ENCODE data around the gene SMIM45. TPM values are rescaled to one million over a fixed set of nuclear protein-coding genes. Genes with fewer than 3 reads are reported as not detected.
A peak's percentile ranks its signal among the peaks of the same experiment; 100 is the strongest.

Gene SMIM45

DNA sequence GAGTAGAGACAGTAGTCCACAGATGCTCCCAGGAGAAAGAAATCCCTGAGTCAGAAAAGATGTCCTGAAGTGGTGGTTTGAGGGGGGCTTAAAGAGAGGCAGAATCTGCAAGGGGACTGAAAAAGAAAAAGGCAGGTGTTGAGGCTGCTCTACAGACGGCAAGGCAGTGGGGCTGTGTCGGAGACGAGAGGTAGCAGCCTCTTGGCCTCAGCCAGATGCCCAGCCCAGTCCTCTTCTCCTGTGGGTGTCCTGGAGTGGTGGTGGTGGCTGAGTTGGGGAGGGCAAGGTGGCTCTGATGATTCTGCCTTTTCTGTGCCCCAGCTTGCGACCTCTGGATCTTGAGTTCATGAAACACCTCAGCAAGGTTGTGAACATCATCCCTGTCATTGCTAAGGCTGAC is 37.3 kb downstream of the SMIM45 start:
- Mint-ChIP-seq H3K36me3 (no peaks in the 10 kb centered on the region), H3K27me3 (no peaks in the 10 kb centered on the region), H3K4me1 (no peaks in the 10 kb centered on the region), H3K27ac (no peak overlapping the region), H3K4me3 (no peak overlapping the region), H3K9me3 (no peaks in the 10 kb centered on the region)
- no peak for DNase-seq

GRCh38 chr22:41991111-41991510 is 39.2 kb downstream of the SMIM45 start:
- H3K27me3 Mint-ChIP-seq, result no peaks in the 10 kb centered on the region
- no peaks in the 10 kb centered on the region for H3K36me3 Mint-ChIP-seq
- H3K9me3 Mint-ChIP-seq, result no peaks in the 10 kb centered on the region
- no peak overlapping the region for H3K27ac Mint-ChIP-seq
- no peak for DNase-seq
- no peak overlapping the region for H3K4me3 Mint-ChIP-seq
- H3K4me1 Mint-ChIP-seq, result no peaks in the 10 kb centered on the region

DNA sequence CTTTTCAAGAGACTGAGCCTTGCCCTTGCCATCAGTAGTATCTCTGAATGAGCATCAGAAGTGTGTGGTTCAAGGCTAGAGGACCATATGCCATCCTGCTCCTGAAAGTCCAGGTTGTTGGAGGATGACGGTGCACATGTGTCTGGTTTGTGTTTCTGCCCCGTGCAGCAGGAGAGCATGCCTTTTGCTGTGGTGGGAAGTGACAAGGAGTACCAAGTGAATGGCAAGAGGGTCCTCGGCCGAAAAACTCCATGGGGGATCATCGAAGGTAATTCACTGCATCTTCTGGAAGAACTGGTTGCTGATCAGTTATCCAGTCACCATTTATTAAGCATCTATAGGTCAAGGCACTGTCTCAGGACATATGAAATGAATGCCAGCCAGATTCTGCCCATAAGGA is 40.5 kb downstream of the SMIM45 start:
- DNase-seq, result no peak
- H3K4me1 Mint-ChIP-seq, result no peaks in the 10 kb centered on the region
- no peaks in the 10 kb centered on the region for H3K9me3 Mint-ChIP-seq
- H3K4me3 Mint-ChIP-seq, result no peak overlapping the region
- H3K36me3 Mint-ChIP-seq, result no peaks in the 10 kb centered on the region
- no peak overlapping the region for H3K27ac Mint-ChIP-seq
- no peaks in the 10 kb centered on the region for H3K27me3 Mint-ChIP-seq

DNA sequence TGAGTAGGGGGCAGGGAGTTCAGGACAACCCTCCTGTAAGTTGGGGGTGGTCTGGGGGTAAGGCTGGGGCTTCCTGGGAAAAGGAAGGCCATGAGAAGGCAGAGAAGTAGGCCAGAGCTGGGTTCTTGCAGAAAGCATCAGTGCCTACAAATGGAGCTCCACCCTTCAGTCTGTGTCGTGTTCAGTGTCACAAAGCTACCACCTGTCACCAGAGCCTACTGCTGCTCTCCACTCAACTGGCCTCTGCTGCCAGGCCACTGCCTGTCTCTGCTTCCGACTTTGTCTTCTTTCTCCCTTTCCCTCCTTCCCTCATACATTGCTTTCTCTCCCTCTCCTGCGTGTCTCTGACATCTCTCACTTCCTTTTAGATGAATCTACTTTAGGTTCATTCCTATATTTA is 43.3 kb downstream of the SMIM45 start:
- no peak overlapping the region for H3K27ac Mint-ChIP-seq
- H3K27me3 Mint-ChIP-seq, result no peaks in the 10 kb centered on the region

GRCh38 chr22:41996826-41997225 is 44.9 kb downstream of the SMIM45 start:
- DNase-seq, result no peak
- Mint-ChIP-seq H3K27me3 (no peaks in the 10 kb centered on the region), H3K9me3 (peaks cover 6% of the 10 kb centered on the region), H3K36me3 (peaks cover 21% of the 10 kb centered on the region), H3K4me1 (peaks cover 8% of the 10 kb centered on the region), H3K4me3 (no peak overlapping the region), H3K27ac (no peak overlapping the region)

More for the DNA sequence above, 43.3 kb downstream of the SMIM45 start:
- peaks cover 12% of the 10 kb centered on the region for H3K36me3 Mint-ChIP-seq
- H3K4me3 Mint-ChIP-seq, result no peak overlapping the region
- no peak for DNase-seq
- H3K9me3 Mint-ChIP-seq, result peaks cover 6% of the 10 kb centered on the region
- H3K4me1 Mint-ChIP-seq, result peaks cover 8% of the 10 kb centered on the region

DNA sequence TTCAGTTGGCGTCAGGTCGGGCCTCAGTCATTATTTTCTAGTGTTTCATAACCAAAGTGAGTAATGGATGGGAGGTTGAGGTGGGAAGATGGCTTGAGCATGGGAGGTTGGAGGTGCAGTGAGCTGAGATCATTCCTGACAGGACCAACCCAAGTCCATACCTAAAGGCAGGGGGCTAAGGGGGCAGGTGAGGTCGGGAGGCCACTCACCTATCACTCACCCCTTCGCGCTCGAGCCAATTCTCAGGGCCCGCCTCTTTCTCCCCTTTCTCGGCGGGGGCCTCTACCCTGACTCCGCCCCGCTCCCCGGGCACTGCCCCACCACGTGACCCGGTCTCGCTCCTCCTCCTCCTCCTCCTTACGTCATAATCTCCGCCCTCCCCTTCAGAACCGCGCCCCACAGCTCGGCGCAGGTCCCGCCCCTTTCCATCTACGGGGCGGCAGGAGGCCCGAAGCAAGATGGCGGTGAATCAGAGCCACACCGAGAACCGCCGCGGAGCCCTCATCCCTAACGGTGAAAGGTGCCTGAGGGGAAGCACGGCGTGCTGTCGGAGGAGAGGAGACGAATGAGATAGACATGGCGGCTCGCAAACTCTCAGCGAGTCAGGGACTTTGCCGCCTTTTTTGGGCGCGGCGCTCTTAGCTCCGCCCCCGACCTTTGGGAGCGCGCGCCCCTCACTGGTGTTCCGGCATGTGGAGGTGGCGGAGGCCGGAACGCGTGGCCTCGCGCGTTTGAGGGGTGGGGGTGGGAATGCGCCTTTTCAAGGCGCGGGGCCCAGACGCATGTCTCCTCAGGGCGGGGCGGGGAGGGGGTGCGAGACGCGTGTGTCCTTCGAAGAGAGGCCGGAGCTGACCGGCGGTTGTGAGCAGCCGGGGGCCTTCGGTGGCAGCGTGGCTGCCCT is 46.7 kb downstream of the SMIM45 start, which contains the start of gene WBP2NL:
TSS of gene WBP2NL (plus strand) at position 428 of the 901 bp plus-strand sequence. CDS start at position 459, 31 bp downstream.
- DNase-seq, result peak; percentile 85
- peaks cover 8% of the 10 kb centered on the region for H3K4me1 Mint-ChIP-seq
- H3K27me3 Mint-ChIP-seq, result no peaks in the 10 kb centered on the region
- peak within 1 kb of the TSS; percentile 92 for H3K4me3 Mint-ChIP-seq
- peaks cover 11% of the 10 kb centered on the region for H3K9me3 Mint-ChIP-seq
- H3K36me3 Mint-ChIP-seq, result peaks cover 24% of the 10 kb centered on the region
- peak within 1 kb of the TSS; percentile 94 for H3K27ac Mint-ChIP-seq

DNA sequence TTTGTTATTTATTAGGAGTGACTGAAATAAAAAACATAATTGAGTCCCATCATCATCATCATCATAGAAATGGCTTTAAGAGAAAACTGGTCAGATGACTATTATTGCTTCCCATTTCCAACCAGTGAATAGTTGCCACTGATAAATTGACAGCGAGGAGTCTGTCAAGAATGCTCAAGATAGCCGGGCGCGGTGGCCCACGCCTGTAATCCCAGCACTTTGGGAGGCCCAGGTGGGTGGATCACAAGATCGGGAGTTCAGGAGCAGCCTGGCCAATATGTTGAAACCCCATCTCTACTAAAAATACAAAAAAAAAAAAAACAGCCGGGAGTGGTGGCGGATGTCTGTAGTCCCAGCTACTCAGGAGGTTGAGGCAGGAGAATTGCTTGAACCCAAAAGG is 48.5 kb downstream of the SMIM45 start:
- Mint-ChIP-seq H3K27ac (no peak overlapping the region), H3K27me3 (no peaks in the 10 kb centered on the region), H3K9me3 (peaks cover 11% of the 10 kb centered on the region), H3K4me1 (peaks cover 8% of the 10 kb centered on the region), H3K4me3 (no peak overlapping the region), H3K36me3 (peaks cover 24% of the 10 kb centered on the region)
- no peak for DNase-seq

- Mint-ChIP-seq H3K9me3 (peaks cover 12% of the 10 kb centered on the region), H3K27me3 (no peaks in the 10 kb centered on the region), H3K4me1 (peaks cover 11% of the 10 kb centered on the region), H3K27ac (no peak overlapping the region), H3K4me3 (no peak overlapping the region), H3K36me3 (peaks cover 24% of the 10 kb centered on the region)
- DNase-seq, result no peak
Observed at GRCh38 chr22:42001121-42001520, 49.2 kb downstream of the SMIM45 start.

DNA sequence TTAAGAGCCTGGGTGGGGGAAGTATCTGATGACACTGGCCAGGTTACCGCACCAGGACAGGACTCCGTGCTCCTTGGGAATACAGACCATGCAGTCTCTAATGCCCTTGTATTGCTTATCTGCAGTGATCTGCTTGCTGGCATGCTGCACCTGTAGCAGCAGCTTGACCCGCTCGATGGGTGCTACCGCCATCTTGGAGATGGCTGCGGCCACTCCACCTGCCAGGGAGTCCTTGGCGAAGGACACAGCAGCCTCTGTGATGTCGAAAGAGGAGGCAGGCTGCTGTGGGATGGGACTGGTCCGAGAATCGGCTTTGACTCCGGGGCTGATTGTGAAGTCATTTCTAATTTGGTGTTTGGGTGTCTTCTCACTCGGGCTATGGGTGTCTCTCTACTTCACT is 49.8 kb downstream of the SMIM45 start:
- no peak overlapping the region for H3K4me3 Mint-ChIP-seq
- peaks cover 11% of the 10 kb centered on the region for H3K4me1 Mint-ChIP-seq
- no peak for DNase-seq
- no peaks in the 10 kb centered on the region for H3K27me3 Mint-ChIP-seq
- H3K9me3 Mint-ChIP-seq, result peaks cover 12% of the 10 kb centered on the region
- H3K36me3 Mint-ChIP-seq, result peaks cover 24% of the 10 kb centered on the region
- H3K27ac Mint-ChIP-seq, result no peak overlapping the region

DNA sequence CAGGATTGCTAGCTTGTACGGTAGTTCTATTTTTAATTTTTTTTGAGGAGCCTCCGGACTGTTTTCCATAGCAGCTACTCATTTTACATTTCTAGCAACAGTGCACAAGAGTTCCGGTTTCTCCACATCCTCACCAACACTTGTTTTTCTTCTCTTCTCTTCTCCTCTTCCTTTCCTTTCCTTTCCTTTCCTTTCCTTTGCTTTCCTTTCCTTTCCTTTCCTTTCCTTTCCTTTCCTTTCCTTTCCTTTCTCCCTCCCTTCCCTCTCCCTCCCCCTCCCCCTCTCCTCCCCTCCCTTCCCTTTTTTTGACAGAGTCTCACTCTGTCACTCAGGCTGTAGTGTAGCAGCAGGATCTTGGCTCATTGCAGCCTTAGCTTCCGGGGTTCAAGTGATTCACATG is 56.0 kb downstream of the SMIM45 start:
- Mint-ChIP-seq H3K27me3 (peaks cover 16% of the 10 kb centered on the region), H3K27ac (no peak overlapping the region)
- no peak for DNase-seq

More for the DNA sequence above, 56.0 kb downstream of the SMIM45 start:
- peaks cover 9% of the 10 kb centered on the region for H3K9me3 Mint-ChIP-seq
- peaks cover 2% of the 10 kb centered on the region for H3K36me3 Mint-ChIP-seq
- peaks cover 3% of the 10 kb centered on the region for H3K4me1 Mint-ChIP-seq
- no peak overlapping the region for H3K4me3 Mint-ChIP-seq

Other genes starting within 250 kb of the SMIM45 start
- 10 to 100 TPM; 14.4 to 15.8 TPM for gene CCDC134, start 151.5 kb upstream of the SMIM45 start, total RNA-seq
- gene SREBF2, start 119.0 kb upstream of the SMIM45 start, total RNA-seq, result 10 to 100 TPM; 68.1 to 74.8 TPM
- under 1 TPM; 0.56 to 0.68 TPM for gene SHISA8, start 37.1 kb upstream of the SMIM45 start, total RNA-seq
- gene TNFRSF13C, start 25.3 kb upstream of the SMIM45 start, total RNA-seq, result 1 to 10 TPM; 2.2 to 2.3 TPM
- 10 to 100 TPM; 70.5 to 76.5 TPM for gene CENPM, start 5.0 kb upstream of the SMIM45 start, total RNA-seq
- gene SEPTIN3, start 17.3 kb downstream of the SMIM45 start, total RNA-seq, result under 1 TPM; 0.27 to 0.38 TPM
- under 1 TPM; 0.37 to 0.68 TPM for gene WBP2NL, start 46.6 kb downstream of the SMIM45 start, total RNA-seq
- gene NAGA, start 118.7 kb downstream of the SMIM45 start, total RNA-seq, result 10 to 100 TPM; 13.2 to 16.0 TPM
- 1 to 10 TPM; 1.5 to 2.1 TPM for gene PHETA2, start 122.1 kb downstream of the SMIM45 start, total RNA-seq
- 10 to 100 TPM; 58.0 to 63.4 TPM for gene SMDT1, start 127.5 kb downstream of the SMIM45 start, total RNA-seq
- gene NDUFA6, start 138.6 kb downstream of the SMIM45 start, total RNA-seq, result 100 to 1,000 TPM; 107 to 117 TPM
- gene CYP2D6, start 178.7 kb downstream of the SMIM45 start, total RNA-seq, result 1 to 10 TPM; 1.6 to 2.4 TPM